Measurements from ENCODE around the gene PHTF2. TPM values are rescaled to one million over a fixed set of nuclear protein-coding genes. Genes with fewer than 3 reads are reported as not detected.

The PHTF2 gene
- total and polyA plus RNA-seq, 10 of the 15 experiments (the other 5 are each of a cell fraction or from before 2014, with no cell fraction given): 12.9 to 41.8 (median 27.0) TPM

GRCh38 chr7:77783111-77783510 is 15.5 kb upstream of the PHTF2 start (continued):
- TF ChIP-seq REST (IDR thresholded peaks at IDR 0.05; ENCODE audit: low read depth, low read length) (no peak), CREM (IDR thresholded peaks at IDR 0.05; ENCODE audit: low read depth) (no peak), CHD1 (IDR thresholded peaks at IDR 0.05; ENCODE audit: low read depth, low read length) (no peak), YBX1 (IDR thresholded peaks at IDR 0.05) (no peak), STAT1 (conservative IDR thresholded peaks at IDR 0.05) (no peak), RAD21 (IDR thresholded peaks at IDR 0.05; ENCODE audit: insufficient read depth, low read depth, low read length) (no peak), E2F4 (IDR thresholded peaks at IDR 0.05; ENCODE audit: low read depth, low read length) (no peak)

- FAIRE-seq: no peak
- no peaks in the 10 kb centered on the region for H3K79me2 ChIP-seq (ENCODE audit: control insufficient read depth, insufficient read depth, low read length)
- no peak for TF ChIP-seq TCF12 (IDR thresholded peaks at IDR 0.05; ENCODE audit: low read depth, low read length)
- no peak for TF ChIP-seq ZNF24 (IDR thresholded peaks at IDR 0.05)
- TF ChIP-seq CEBPB (IDR thresholded peaks at IDR 0.05; ENCODE audit: borderline replicate concordance in 1 of 2, low read depth in 2 of 2, low read length in 2 of 2): no peak
- no peak for TF ChIP-seq NR2C2 (IDR thresholded peaks at IDR 0.05; ENCODE audit: borderline replicate concordance, control insufficient read depth, insufficient read length, low read depth)
- no peak for TF ChIP-seq SUZ12 (IDR thresholded peaks at IDR 0.05; ENCODE audit: unreplicated experiment)
- TF ChIP-seq JUND (IDR thresholded peaks at IDR 0.05; ENCODE audit: low read depth, low read length): no peak
- no peak for TF ChIP-seq NKRF (conservative IDR thresholded peaks at IDR 0.05)
- TF ChIP-seq NFIC (IDR thresholded peaks at IDR 0.05; ENCODE audit: low read depth, low read length): no peak
- ChIA-PET POLR2A (no interaction called here), CTCF (interaction anchor here (0.6 to 1.7 kb wide), 2 partner anchors 8 to 253 kb away, joined by 3 to 5 read pairs; no protein-coding TSS in a partner anchor), SMC1A (ENCODE audit: uncharacterized antibody, unreplicated experiment) (interaction anchor here (0.5 to 1.7 kb wide), 3 partner anchors 12 to 237 kb away, joined by 3 to 4 read pairs (median 3); no protein-coding TSS in a partner anchor), RAD21 (ENCODE audit: unreplicated experiment) (no interaction called here)
- DNase-seq (ENCODE audit: low read depth, low spot score): no peak
- no peak overlapping the region for H3K4me3 ChIP-seq
- no peaks in the 10 kb centered on the region for H3K4me1 ChIP-seq (ENCODE audit: control insufficient read depth, insufficient read depth, low read length)
- intact Hi-C loops (cut with micrococcal nuclease; ENCODE audit: unreplicated experiment): no loop called here
- no peaks in the 10 kb centered on the region for H4K20me1 ChIP-seq (ENCODE audit: control insufficient read depth, insufficient read depth)
- no TSS peak for BruUV-seq (replicated peaks)
- WGBS (ENCODE audit: insufficient coverage, insufficient replicate concordance, low lambda C conversion rate, missing lambda C conversion rate): 98% methylated on average over 3 of the region's 3 CpGs
- H3K27ac ChIP-seq (ENCODE audit: control insufficient read depth, insufficient read depth): no peak overlapping the region
- H3K4me2 ChIP-seq (ENCODE audit: control insufficient read depth, insufficient read depth): no peak overlapping the region
- no peaks in the 10 kb centered on the region for H3K27me3 ChIP-seq (replicated peaks in 1 of 2; ENCODE audit: control insufficient read depth in 2 of 2, insufficient read depth in 2 of 2, low read length in 1 of 2)
- peaks cover 9% of the 10 kb centered on the region for H3K9me3 ChIP-seq (replicated peaks; ENCODE audit: control insufficient read depth, insufficient read depth, low read length)
- in situ Hi-C loops (cut with MboI): no loop called here
- H3K9ac ChIP-seq (ENCODE audit: control insufficient read depth, insufficient read depth, low read length): no peak overlapping the region
- ATAC-seq: no peak
- H3K36me3 ChIP-seq (ENCODE audit: control insufficient read depth in 2 of 2, insufficient read depth in 2 of 2, low read length in 1 of 2): peaks cover 0 to 20% of the 10 kb centered on the region in 2 experiments; a peak in 3 of 4 replicates
- no peak overlapping the region for H2AFZ ChIP-seq (ENCODE audit: control insufficient read depth, low read depth, low read length)
Observed at GRCh38 chr7:77783545-77783944, 15.0 kb upstream of the PHTF2 start.
